Measurements from ENCODE around the gene STT3A.

GRCh38 chr11:125662689-125663088 is 70.0 kb downstream of the STT3A start:
- TF ChIP-seq USF2 (IDR thresholded peaks at IDR 0.05; ENCODE audit: borderline replicate concordance, low read depth, low read length) (no peak), POLR2A (IDR thresholded peaks at IDR 0.05; ENCODE audit: low read depth, low read length) (no peak), ZBED1 (IDR thresholded peaks at IDR 0.05; ENCODE audit: borderline replicate concordance) (no peak), EZH2 (IDR thresholded peaks at IDR 0.05; ENCODE audit: borderline replicate concordance, control insufficient read depth, low read depth, low read length) (no peak), ATF3 (IDR thresholded peaks at IDR 0.05; ENCODE audit: borderline replicate concordance, extremely low read depth, low read depth, low read length) (no peak)
- TF ChIP-seq, protein P1, sequence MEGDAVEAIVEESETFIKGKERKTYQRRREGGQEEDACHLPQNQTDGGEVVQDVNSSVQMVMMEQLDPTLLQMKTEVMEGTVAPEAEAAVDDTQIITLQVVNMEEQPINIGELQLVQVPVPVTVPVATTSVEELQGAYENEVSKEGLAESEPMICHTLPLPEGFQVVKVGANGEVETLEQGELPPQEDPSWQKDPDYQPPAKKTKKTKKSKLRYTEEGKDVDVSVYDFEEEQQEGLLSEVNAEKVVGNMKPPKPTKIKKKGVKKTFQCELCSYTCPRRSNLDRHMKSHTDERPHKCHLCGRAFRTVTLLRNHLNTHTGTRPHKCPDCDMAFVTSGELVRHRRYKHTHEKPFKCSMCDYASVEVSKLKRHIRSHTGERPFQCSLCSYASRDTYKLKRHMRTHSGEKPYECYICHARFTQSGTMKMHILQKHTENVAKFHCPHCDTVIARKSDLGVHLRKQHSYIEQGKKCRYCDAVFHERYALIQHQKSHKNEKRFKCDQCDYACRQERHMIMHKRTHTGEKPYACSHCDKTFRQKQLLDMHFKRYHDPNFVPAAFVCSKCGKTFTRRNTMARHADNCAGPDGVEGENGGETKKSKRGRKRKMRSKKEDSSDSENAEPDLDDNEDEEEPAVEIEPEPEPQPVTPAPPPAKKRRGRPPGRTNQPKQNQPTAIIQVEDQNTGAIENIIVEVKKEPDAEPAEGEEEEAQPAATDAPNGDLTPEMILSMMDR (IDR thresholded peaks at IDR 0.05 in 2 of 3, conservative IDR thresholded peaks at IDR 0.05 in 1 of 3; ENCODE audit: control insufficient read depth in 2 of 3, extremely low read depth in 1 of 3, insufficient read depth in 1 of 3, low read depth in 3 of 3, low read length in 3 of 3), result no peak

Measured in GM12878 (cell line).